Loucy (cell line): Measurements from ENCODE around the gene VWA8.
"Not testable (repeated sequence)": the region's sequence is repeated elsewhere in the genome, so short reads cannot be mapped to it uniquely, and the experiment has no call there.

ENCODE experiments used
- H2AFZ ChIP-seq: fragments of 200-600 bp; sonication (generic); 2 replicates; pipeline ENCODE4 v1.6.0; 2016; ENCODE audit warnings: antibody characterized with exemption, mild to moderate bottlenecking, low read length, moderate library complexity
- H3F3A ChIP-seq: fragments of 200-600 bp; 2 replicates; pipeline ENCODE4 v1.6.0; 2016; ENCODE audit warnings: antibody characterized with exemption, low read depth, mild to moderate bottlenecking
- H3K27me3 ChIP-seq: fragments of 200-600 bp; sonication (generic); 2 replicates; pipeline ENCODE4 v1.6.1; 2014; ENCODE audit warnings: low read length, mild to moderate bottlenecking; ENCODE audit not compliant: insufficient read depth, poor library complexity, severe bottlenecking
- H3K36me3 ChIP-seq: fragments of 200-600 bp; sonication (generic); 2 replicates; pipeline ENCODE4 v1.6.1; 2016; ENCODE audit warnings: low read length; ENCODE audit not compliant: insufficient read depth
- H3K4me1 ChIP-seq: fragments of 200-600 bp; sonication (generic); 2 replicates; pipeline ENCODE4 v1.5.1; 2014; ENCODE audit warnings: low read length, mild to moderate bottlenecking; ENCODE audit not compliant: insufficient read depth, poor library complexity, severe bottlenecking
- H3K4me2 ChIP-seq: fragments of 200-600 bp; sonication (generic); 2 replicates; pipeline ENCODE4 v1.6.0; 2014; ENCODE audit warnings: antibody characterized with exemption, low read length, low read depth, mild to moderate bottlenecking; ENCODE audit not compliant: poor library complexity, severe bottlenecking
- H3K4me3 ChIP-seq: fragments of 200-600 bp; sonication (generic); 2 replicates; pipeline ENCODE4 v1.5.1; 2014; ENCODE audit warnings: low read length, mild to moderate bottlenecking, mixed read lengths; ENCODE audit not compliant: poor library complexity, severe bottlenecking
- H3K79me2 ChIP-seq: fragments of 200-600 bp; sonication (generic); 2 replicates; pipeline ENCODE4 v1.6.1; 2014; ENCODE audit warnings: low read length; ENCODE audit not compliant: insufficient read depth
- H3K9ac ChIP-seq: fragments of 200-600 bp; sonication (generic); 2 replicates; pipeline ENCODE4 v1.6.0; 2014; ENCODE audit warnings: mild to moderate bottlenecking, low read depth, low read length, moderate library complexity; ENCODE audit not compliant: poor library complexity, severe bottlenecking
- H3K9me2 ChIP-seq: fragments of 200-600 bp; sonication (generic); replicated peaks from 2 replicates; pipeline ENCODE4 v1.6.1; 2016; ENCODE audit warnings: low read depth, low read length, mixed read lengths
- H3K9me3 ChIP-seq: fragments of 200-600 bp; sonication (generic); 2 replicates; pipeline ENCODE4 v1.6.1; 2014; ENCODE audit warnings: mild to moderate bottlenecking, antibody characterized with exemption, low read length, low read depth; ENCODE audit not compliant: insufficient read depth
- H4K20me1 ChIP-seq: fragments of 200-600 bp; sonication (generic); 2 replicates; pipeline ENCODE4 v1.6.0; 2014; ENCODE audit warnings: antibody characterized with exemption, low read length, mild to moderate bottlenecking; ENCODE audit not compliant: insufficient read depth, poor library complexity, severe bottlenecking
- CTCF ChIP-seq: fragments of 200-600 bp; sonication (generic); conservative IDR thresholded peaks from 2 replicates; pipeline ENCODE4 v1.5.1; 2014; ENCODE audit warnings: mild to moderate bottlenecking, antibody characterized with exemption, low read length
- EZH2phosphoT487 ChIP-seq: fragments of 200-600 bp; IDR thresholded peaks from 2 replicates; pipeline ENCODE4 v1.6.1; 2018; ENCODE audit warnings: antibody characterized with exemption, mild to moderate bottlenecking, moderate library complexity, borderline replicate concordance

The VWA8 gene

GRCh38 chr13:41928323-41928722 lies 32.6 kb downstream of the VWA8 start:
- H3K4me3 ChIP-seq: peak overlapping the region; percentile 44
- peaks cover 11% of the 10 kb centered on the region; the same call in 1 of the 2 replicates for H3K79me2 ChIP-seq
- no peak overlapping the region for H3K9ac ChIP-seq
- no peak overlapping the region for H2AFZ ChIP-seq
- H3K36me3 ChIP-seq: 0 out of 2 replicates have a peak, but pooled peaks cover 12% of the 10 kb centered on the region
- H3K4me2 ChIP-seq: peak overlapping the region; percentile 58
- no peaks in the 10 kb centered on the region for H4K20me1 ChIP-seq
- no peaks in the 10 kb centered on the region for H3K27me3 ChIP-seq
- H3K9me3 ChIP-seq: peaks cover 13% of the 10 kb centered on the region; the same call in 1 of the 2 replicates
- H3K4me1 ChIP-seq: peaks cover 13% of the 10 kb centered on the region
- no peaks in the 10 kb centered on the region for H3F3A ChIP-seq
- no peak for TF ChIP-seq CTCF
- no peak for TF ChIP-seq EZH2phosphoT487
- no peaks in the 10 kb centered on the region for H3K9me2 ChIP-seq

- Histone ChIP-seq H3K9me2 (no peaks in the 10 kb centered on the region), H3K4me3 (no peak overlapping the region), H3K9me3 (peaks cover 13% of the 10 kb centered on the region; the same call in 1 of the 2 replicates), H3K27me3 (no peaks in the 10 kb centered on the region), H3K4me1 (peaks cover 15% of the 10 kb centered on the region), H3K4me2 (no peak overlapping the region), H3K9ac (no peak overlapping the region), H3K36me3 (0 out of 2 replicates have a peak, but pooled peaks cover 12% of the 10 kb centered on the region), H4K20me1 (no peaks in the 10 kb centered on the region), H3K79me2 (peaks cover 13% of the 10 kb centered on the region; the same call in 1 of the 2 replicates), H2AFZ (no peak overlapping the region), H3F3A (no peaks in the 10 kb centered on the region)
- TF ChIP-seq CTCF (no peak), EZH2phosphoT487 (no peak)
Observed at GRCh38 chr13:41925014-41925413, 35.9 kb downstream of the VWA8 start.

GRCh38 chr13:41922894-41923293 lies 38.0 kb downstream of the VWA8 start:
- H2AFZ ChIP-seq, H3K4me2 ChIP-seq, H3K9me2 ChIP-seq, H3F3A ChIP-seq, H3K4me3 ChIP-seq, H3K4me1 ChIP-seq, H4K20me1 ChIP-seq, H3K27me3 ChIP-seq, H3K9ac ChIP-seq: not testable (repeated sequence)
- H3K36me3 ChIP-seq: 0 out of 2 replicates have a peak, but pooled peaks cover 12% of the 10 kb centered on the region
- peaks cover 15% of the 10 kb centered on the region; the same call in 1 of the 2 replicates for H3K79me2 ChIP-seq
- H3K9me3 ChIP-seq: peaks cover 13% of the 10 kb centered on the region; the same call in 1 of the 2 replicates
